Keratinocyte (primary cell): Measurements from ENCODE around the gene PLA2G12A. TPM values are rescaled to one million over a fixed set of nuclear protein-coding genes. Genes with fewer than 3 reads are reported as not detected.

Experiments used
- DNase-seq: peaks from one replicate; pipeline ENCODE4 v3.0.0-alpha.2; 2011; ENCODE audit warnings: low read depth, missing footprints, low spot score
- FAIRE-seq: peaks from 2 replicates; lab custom pipeline; 2011; peaks lifted over from hg19 to GRCh38; lab: Jason Lieb, UNC
- H2AFZ ChIP-seq: 2 replicates; pipeline ENCODE4 v1.6.0; 2012; ENCODE audit warnings: low read length, control low read depth, inconsistent platforms; ENCODE audit not compliant: control insufficient read depth
- H3K27ac ChIP-seq: 2 replicates; pipeline ENCODE4 v1.5.1; 2011; ENCODE audit warnings: low read length; ENCODE audit not compliant: control insufficient read depth, insufficient read depth
- H3K27me3 ChIP-seq: 3 replicates; pipeline ENCODE4 v1.6.0; 2011; ENCODE audit warnings: low read length; ENCODE audit not compliant: control insufficient read depth, insufficient read depth; ENCODE audit errors: extremely low read depth
- H3K36me3 ChIP-seq, 2 experiments: 2 replicates in 1 of 2; 3 replicates in 1 of 2; pipeline ENCODE4 v1.5.1; 2011; ENCODE audit warnings: low read length in 2 of 2, mild to moderate bottlenecking in 1 of 2; ENCODE audit not compliant: control insufficient read depth in 2 of 2, insufficient read depth in 2 of 2; ENCODE audit errors: extremely low read depth in 1 of 2
- H3K4me1 ChIP-seq: 3 replicates; pipeline ENCODE4 v1.5.1; 2011; ENCODE audit warnings: low read length; ENCODE audit not compliant: control insufficient read depth, insufficient read depth; ENCODE audit errors: extremely low read depth
- H3K4me2 ChIP-seq: 3 replicates; pipeline ENCODE4 v1.6.0; 2011; ENCODE audit warnings: low read depth, low read length; ENCODE audit not compliant: control insufficient read depth, insufficient read depth; ENCODE audit errors: extremely low read depth
- H3K4me3 ChIP-seq, 3 experiments: fragments of 200-600 bp in 1 of 3; sonication (generic) in 1 of 3; 2 replicates in 2 of 3; 3 replicates in 1 of 3; pipeline ENCODE4 v1.5.1; 2011 to 2016; ENCODE audit warnings: low read length in 3 of 3, mild to moderate bottlenecking in 3 of 3, control low read depth in 2 of 3, inconsistent platforms in 1 of 3, low read depth in 1 of 3, mixed read lengths in 1 of 3, mixed run types in 1 of 3, moderate library complexity in 1 of 3; ENCODE audit not compliant: control insufficient read depth in 2 of 3, insufficient read depth in 2 of 3; ENCODE audit errors: extremely low read depth in 1 of 3
- H3K79me2 ChIP-seq: 2 replicates; pipeline ENCODE4 v1.6.0; 2012; ENCODE audit warnings: low read length; ENCODE audit not compliant: control insufficient read depth, insufficient read depth
- H3K9ac ChIP-seq: 3 replicates; pipeline ENCODE4 v1.6.0; 2011; ENCODE audit warnings: low read length; ENCODE audit not compliant: control insufficient read depth, insufficient read depth; ENCODE audit errors: extremely low read depth
- H3K9me1 ChIP-seq: 3 replicates; pipeline ENCODE4 v1.6.0; 2011; ENCODE audit warnings: low read length; ENCODE audit not compliant: control insufficient read depth, insufficient read depth; ENCODE audit errors: extremely low read depth
- H3K9me3 ChIP-seq: 2 replicates; pipeline ENCODE4 v1.5.1; 2012; ENCODE audit warnings: low read depth, low read length; ENCODE audit not compliant: control insufficient read depth
- H4K20me1 ChIP-seq: 3 replicates; pipeline ENCODE4 v1.6.0; 2011; ENCODE audit warnings: low read length; ENCODE audit not compliant: control insufficient read depth, insufficient read depth; ENCODE audit errors: extremely low read depth
- CTCF ChIP-seq, 3 experiments: IDR thresholded peaks in 1 of 3; conservative IDR thresholded peaks in 1 of 3; optimal IDR thresholded peaks in 1 of 3; 2 replicates in 2 of 3; 3 replicates in 1 of 3; pipeline versions ENCODE3 to v1.5.1; 2011; ENCODE audit warnings: low read length in 3 of 3, mild to moderate bottlenecking in 3 of 3, moderate library complexity in 2 of 3, control low read depth in 1 of 3, inconsistent platforms in 1 of 3; ENCODE audit not compliant: insufficient read depth in 2 of 3; ENCODE audit errors: extremely low read depth in 1 of 3
- EZH2 ChIP-seq: IDR thresholded peaks from one replicate; pipeline ENCODE4 v1.6.1; 2012; ENCODE audit warnings: inconsistent platforms, mild to moderate bottlenecking, low read length, moderate library complexity
- dilution Hi-C: fragments of 300-500 bp; cut with MboI; formaldehyde crosslinking; loops from one replicate; pipeline ENCODE4 v1.7.0; 2020; ENCODE audit warnings: low sequenced_read_pairs; ENCODE audit not compliant: extremely low pct_ligation_motif_present
- polyA plus RNA-seq, 5 experiments: library from polyadenylated mRNA; depleted of rRNA in 3 of 5; stranded (reverse) in 3 of 5; stranded (forward) in 1 of 5; unstranded in 1 of 5; fragments of >200 nt; gene quantifications; 1 replicate in 1 of 5; 2 replicates in 3 of 5; 3 replicates in 1 of 5; pipeline versions ENCODE4 v1.2.1 to v1.2.3, GENCODE V29; 2011 to 2012; ENCODE audit warnings: missing spikeins in 2 of 5, low read depth in 1 of 5, low replicate concordance in 1 of 5

The PLA2G12A gene
- polyA plus RNA-seq, 1 donor (not counting 4 experiments of a cell fraction or from before 2014, with no cell fraction given): 63.7 TPM

GRCh38 chr4:109675181-109675580 is 54.7 kb downstream of the PLA2G12A start:
- TF ChIP-seq CTCF (optimal IDR thresholded peaks at IDR 0.05 in 1 of 3, IDR thresholded peaks at IDR 0.05 in 1 of 3, conservative IDR thresholded peaks at IDR 0.05 in 1 of 3; ENCODE audit: extremely low read depth in 1 of 3, insufficient read depth in 2 of 3, low read length in 3 of 3) (no peak), EZH2 (no peak)
- Histone ChIP-seq H3K27me3 (no peaks in the 10 kb centered on the region), H3K4me1 (no peaks in the 10 kb centered on the region), H3K36me3 (no peaks in the 10 kb centered on the region), H3K9me1 (no peaks in the 10 kb centered on the region), H3K9ac (no peak overlapping the region), H3K4me2 (no peak overlapping the region), H2AFZ (no peak overlapping the region), H3K27ac (no peak overlapping the region), H3K9me3 (no peaks in the 10 kb centered on the region), H3K79me2 (no peaks in the 10 kb centered on the region), H3K4me3 (no peak overlapping the region), H4K20me1 (no peaks in the 10 kb centered on the region)
- no peak for DNase-seq
- dilution Hi-C loops: no loop called here
- no peak for FAIRE-seq

- dilution Hi-C loops: no loop called here
- no peak overlapping the region for H2AFZ ChIP-seq
- H3K4me1 ChIP-seq: no peaks in the 10 kb centered on the region
- no peaks in the 10 kb centered on the region for H3K79me2 ChIP-seq
- no peaks in the 10 kb centered on the region for H3K36me3 ChIP-seq
- no peak overlapping the region for H3K4me3 ChIP-seq
- H3K9me3 ChIP-seq: no peaks in the 10 kb centered on the region
- DNase-seq (no peak), FAIRE-seq (no peak)
- no peak overlapping the region for H3K4me2 ChIP-seq
- H4K20me1 ChIP-seq: no peaks in the 10 kb centered on the region
- no peaks in the 10 kb centered on the region for H3K27me3 ChIP-seq
- TF ChIP-seq CTCF (optimal IDR thresholded peaks at IDR 0.05 in 1 of 3, IDR thresholded peaks at IDR 0.05 in 1 of 3, conservative IDR thresholded peaks at IDR 0.05 in 1 of 3; ENCODE audit: extremely low read depth in 1 of 3, insufficient read depth in 2 of 3, low read length in 3 of 3) (no peak), EZH2 (no peak)
- no peak overlapping the region for H3K27ac ChIP-seq
- H3K9ac ChIP-seq: no peak overlapping the region
- no peaks in the 10 kb centered on the region for H3K9me1 ChIP-seq
These were observed 56.6 kb downstream of the PLA2G12A start for GRCh38 chr4:109673303-109673702.
